Skeletal muscle satellite cell (primary cell): Measurements from ENCODE around the gene GOLGA2.
A peak's percentile ranks its signal among the peaks of the same experiment; 100 is the strongest.
"Not testable (repeated sequence)": the region's sequence is repeated elsewhere in the genome, so short reads cannot be mapped to it uniquely, and the experiment has no call there.

Experiments
- H3K27me3 ChIP-seq: 2 replicates; pipeline ENCODE4 v1.7.0; 2013; ENCODE audit warnings: low read length; ENCODE audit not compliant: control insufficient read depth, insufficient read depth
- H3K36me3 ChIP-seq: 2 replicates; pipeline ENCODE4 v1.7.0; 2013; ENCODE audit warnings: mild to moderate bottlenecking, control low read depth, low read length; ENCODE audit not compliant: insufficient read depth
- H3K4me1 ChIP-seq: 2 replicates; pipeline ENCODE4 v1.7.0; 2013; ENCODE audit warnings: low read length; ENCODE audit not compliant: control insufficient read depth, insufficient read depth
- H3K4me2 ChIP-seq: 2 replicates; pipeline ENCODE4 v1.7.0; 2013; ENCODE audit warnings: mild to moderate bottlenecking, low read length
- H3K4me3 ChIP-seq: 2 replicates; pipeline ENCODE4 v1.7.0; 2013; ENCODE audit warnings: low read length
- H3K9ac ChIP-seq: 2 replicates; pipeline ENCODE4 v1.7.0; 2013; ENCODE audit warnings: mild to moderate bottlenecking, low read depth, low read length, moderate library complexity
- H3K9me3 ChIP-seq: replicated peaks from 2 replicates; pipeline ENCODE4 v1.7.0; 2013; ENCODE audit warnings: mild to moderate bottlenecking, control low read depth, low read length

Gene GOLGA2

GRCh38 chr9:128286440-128286839, 10.6 kb upstream of the GOLGA2 start:
- Histone ChIP-seq H3K4me2 (no peak overlapping the region), H3K4me3 (no peak overlapping the region), H3K4me1 (no peaks in the 10 kb centered on the region), H3K9me3 (no peaks in the 10 kb centered on the region), H3K27me3 (no peaks in the 10 kb centered on the region), H3K9ac (no peak overlapping the region), H3K36me3 (peaks cover 18% of the 10 kb centered on the region)

DNA sequence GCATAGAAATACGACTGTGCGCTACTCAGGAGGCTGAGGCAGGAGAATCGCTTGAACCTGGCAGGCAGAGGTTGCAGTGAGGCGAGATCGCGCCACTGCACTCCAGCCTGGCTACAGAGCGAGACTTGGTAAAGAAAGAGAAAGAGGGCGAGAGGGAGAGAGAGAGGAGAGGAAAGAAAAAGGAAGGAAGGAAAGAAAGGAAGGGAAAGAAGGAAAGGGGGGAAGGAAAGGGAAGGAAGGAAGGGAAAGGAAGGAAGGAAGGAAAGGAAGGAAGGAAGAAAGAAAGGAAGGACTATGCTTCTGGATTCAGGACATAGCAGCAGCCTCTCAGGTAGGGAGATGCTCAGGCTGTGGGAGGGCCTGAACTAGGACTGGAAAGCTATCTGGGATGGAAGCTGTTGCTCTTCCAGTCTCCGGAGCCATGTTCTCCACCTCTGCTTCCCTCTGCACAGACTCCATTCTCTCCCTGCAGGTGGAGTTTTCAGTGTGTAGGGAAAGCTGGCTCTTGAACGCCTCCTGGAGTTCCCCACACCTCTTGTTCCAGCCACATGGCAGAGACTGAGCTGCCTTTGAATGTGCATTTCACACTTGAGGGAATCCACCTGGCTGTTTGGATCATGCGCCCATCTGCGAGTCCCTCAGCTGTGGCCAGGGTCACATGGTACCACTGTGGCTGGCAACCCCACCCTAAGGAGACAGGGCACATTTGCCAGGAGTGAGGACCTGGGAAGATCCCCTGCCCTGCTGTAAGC, 9.4 kb upstream of the GOLGA2 start:
- no peak overlapping the region for H3K4me3 ChIP-seq
- no peak overlapping the region for H3K4me2 ChIP-seq
- no peaks in the 10 kb centered on the region for H3K4me1 ChIP-seq
- H3K9me3 ChIP-seq, result no peaks in the 10 kb centered on the region
- H3K36me3 ChIP-seq, result peaks cover 18% of the 10 kb centered on the region
- no peak overlapping the region for H3K9ac ChIP-seq
- no peaks in the 10 kb centered on the region for H3K27me3 ChIP-seq

GRCh38 chr9:128282500-128282899, 6.7 kb upstream of the GOLGA2 start:
- Histone ChIP-seq H3K4me2 (no peak overlapping the region), H3K4me1 (peaks cover under 1% of the 10 kb centered on the region), H3K9ac (no peak overlapping the region), H3K4me3 (no peak overlapping the region), H3K27me3 (no peaks in the 10 kb centered on the region), H3K9me3 (no peaks in the 10 kb centered on the region), H3K36me3 (peaks cover 11% of the 10 kb centered on the region)

DNA sequence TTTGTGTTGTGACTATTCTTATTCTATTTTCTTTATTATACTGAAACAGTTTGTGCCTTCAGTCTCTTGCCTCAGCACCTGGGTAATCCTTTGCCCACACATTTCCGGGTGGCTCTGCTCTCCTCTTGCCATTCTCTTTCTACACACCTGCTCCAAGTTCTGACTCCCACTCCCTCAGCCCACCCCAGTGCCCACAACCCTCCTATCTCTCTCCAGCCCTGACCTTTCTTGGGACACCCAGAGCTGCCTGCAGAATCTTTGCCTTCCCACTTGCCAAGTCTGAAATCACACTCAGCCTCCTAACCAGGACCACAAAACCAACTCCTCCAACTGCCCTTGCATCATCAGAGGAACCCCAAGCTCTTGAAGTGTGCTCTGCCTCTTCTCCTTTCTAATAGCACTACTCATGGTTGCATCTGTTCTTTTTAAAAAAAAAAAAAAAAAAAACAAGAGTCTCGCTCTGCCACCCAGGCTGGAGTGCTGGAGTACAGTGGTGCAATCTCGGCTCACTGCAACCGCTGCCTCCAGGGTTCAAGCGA, 4.3 kb upstream of the GOLGA2 start:
- Histone ChIP-seq H3K36me3 (no peaks in the 10 kb centered on the region), H3K27me3 (no peaks in the 10 kb centered on the region), H3K9me3 (no peaks in the 10 kb centered on the region), H3K9ac (no peak overlapping the region), H3K4me1 (peaks cover 8% of the 10 kb centered on the region), H3K4me3 (no peak overlapping the region), H3K4me2 (no peak overlapping the region)

DNA sequence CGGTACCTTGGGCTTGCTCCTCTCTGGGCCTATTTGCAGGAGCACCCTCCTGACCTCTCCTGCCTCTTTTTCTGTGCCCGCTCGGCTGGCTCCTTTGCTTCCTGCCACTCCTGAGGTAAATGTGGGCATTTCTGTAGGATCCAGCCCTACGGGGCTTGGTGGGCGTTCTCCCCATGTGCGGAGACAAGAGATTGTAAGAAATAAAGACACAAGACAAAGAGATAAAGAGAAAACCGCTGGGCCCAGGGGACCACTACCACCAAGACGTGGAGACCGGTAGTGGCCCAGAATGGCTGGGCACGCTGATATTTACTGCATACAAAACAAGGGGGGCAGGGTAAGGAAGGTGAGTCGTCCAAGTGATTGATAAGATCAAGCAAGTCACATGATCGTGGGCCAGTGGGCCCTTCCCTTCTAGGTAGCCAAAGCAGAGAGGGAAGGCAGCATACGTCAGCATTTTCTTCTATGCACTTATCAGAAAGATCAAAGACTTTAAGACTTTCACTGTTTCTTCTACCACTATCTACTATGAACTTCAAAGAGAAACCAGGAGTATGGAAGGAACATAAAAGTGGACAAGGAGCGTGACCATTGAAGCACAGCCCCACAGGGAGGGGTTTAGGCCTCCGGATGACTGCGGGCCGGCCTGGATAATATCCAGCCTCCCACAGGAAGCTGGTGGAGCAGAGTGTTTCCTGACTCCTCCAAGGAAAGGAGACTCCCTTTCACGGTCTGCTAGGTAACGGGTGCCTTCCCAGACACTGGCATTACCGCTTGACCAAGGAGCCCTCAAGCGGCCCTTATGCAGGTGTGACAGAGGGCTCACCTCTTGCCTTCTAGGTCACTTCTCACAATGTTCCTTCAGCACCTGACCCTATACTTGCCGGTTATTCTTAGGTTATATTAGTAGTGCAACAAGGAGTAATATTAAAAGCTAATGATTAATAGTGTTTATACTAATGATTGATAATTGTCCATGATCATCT, 3.6 kb upstream of the GOLGA2 start:
- not testable (repeated sequence) for H3K4me2 ChIP-seq, H3K36me3 ChIP-seq, H3K9ac ChIP-seq, H3K9me3 ChIP-seq, H3K4me3 ChIP-seq, H3K27me3 ChIP-seq
- peaks cover 12% of the 10 kb centered on the region for H3K4me1 ChIP-seq

DNA sequence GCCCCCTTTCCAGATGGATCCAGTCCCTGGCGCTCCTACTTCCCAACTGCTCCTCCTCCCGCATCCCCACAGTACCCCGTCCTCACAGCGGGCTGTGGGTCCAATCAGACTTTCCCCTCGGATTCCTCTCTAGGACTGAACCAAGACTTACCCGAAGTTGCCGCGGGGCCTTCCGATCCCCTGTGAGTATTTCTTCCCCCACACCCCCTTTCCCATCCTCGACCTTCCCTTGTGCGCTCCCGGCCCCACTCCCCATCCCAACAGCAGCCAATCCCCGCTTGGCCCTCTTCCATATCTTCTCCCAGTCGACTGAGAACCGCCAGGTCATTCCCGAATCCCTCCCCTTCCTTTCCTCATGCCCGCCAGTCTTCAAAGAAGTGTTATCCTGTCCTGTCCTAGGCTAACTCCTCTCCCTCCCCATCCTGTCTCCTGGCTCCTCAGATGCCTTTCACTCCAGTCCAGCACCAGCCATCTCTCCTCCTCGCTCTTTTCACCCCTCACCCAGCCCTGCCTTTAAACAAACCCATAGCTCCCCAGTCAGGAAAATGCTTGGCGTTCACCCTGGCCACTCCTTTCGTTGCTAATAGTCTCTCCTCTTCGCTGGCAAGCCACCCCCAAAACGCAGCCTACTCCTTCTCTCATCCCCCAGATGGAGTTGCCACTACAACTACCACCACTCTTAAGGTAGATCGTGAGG, 915 bp upstream of the GOLGA2 start:
- Histone ChIP-seq H3K9ac (peak overlapping the region; percentile 93), H3K4me1 (peaks cover 18% of the 10 kb centered on the region), H3K4me2 (peak overlapping the region; percentile 97), H3K4me3 (peak overlapping the region; percentile 90), H3K9me3 (no peaks in the 10 kb centered on the region), H3K27me3 (no peaks in the 10 kb centered on the region), H3K36me3 (peaks cover 17% of the 10 kb centered on the region)

DNA sequence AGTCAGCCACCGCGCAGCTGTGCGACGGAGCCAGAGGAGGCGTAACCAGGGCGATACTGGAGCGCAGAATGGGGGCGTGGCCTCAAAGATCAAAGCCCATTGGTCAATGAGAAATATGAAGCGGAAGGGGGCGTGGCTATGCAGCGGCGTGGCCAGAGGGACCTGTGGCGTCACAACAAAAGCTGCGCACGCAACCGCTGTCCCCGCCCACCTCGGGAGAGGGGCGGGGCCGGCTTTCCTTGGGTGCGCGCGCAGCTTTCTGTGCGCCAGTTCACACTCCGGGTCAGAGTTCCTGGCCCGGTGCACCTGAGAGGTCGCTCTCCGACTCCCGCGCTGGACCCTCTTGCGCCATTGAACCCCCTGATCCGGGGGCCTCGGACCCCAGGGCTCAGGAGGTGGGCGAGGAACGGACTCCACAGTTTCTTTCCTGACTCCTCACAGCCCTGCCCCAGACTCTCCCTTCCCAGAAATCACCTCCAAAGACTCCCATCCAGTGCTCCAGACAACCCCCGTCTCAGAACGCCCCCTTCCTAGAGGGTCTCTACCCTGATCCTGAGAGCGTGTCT, 284 bp upstream of the GOLGA2 start, which contains the start of gene SWI5:
Gene SWI5, plus strand, starts transcription at position 269 of the 566 bp plus-strand sequence.
- peak within 1 kb of the TSS; percentile 99 for H3K9ac ChIP-seq
- H3K4me1 ChIP-seq, result peaks cover 18% of the 10 kb centered on the region
- no peaks in the 10 kb centered on the region for H3K27me3 ChIP-seq
- H3K4me2 ChIP-seq, result peak within 1 kb of the TSS; percentile 98
- peak within 1 kb of the TSS; percentile 90 for H3K4me3 ChIP-seq
- H3K9me3 ChIP-seq, result no peaks in the 10 kb centered on the region
- H3K36me3 ChIP-seq, result peaks cover 23% of the 10 kb centered on the region

GRCh38 chr9:128274245-128274644, 1.6 kb downstream of the GOLGA2 start:
- H3K4me1 ChIP-seq, result peaks cover 18% of the 10 kb centered on the region
- H3K4me3 ChIP-seq, result peak overlapping the region; percentile 85
- H3K9me3 ChIP-seq, result no peaks in the 10 kb centered on the region
- H3K27me3 ChIP-seq, result no peaks in the 10 kb centered on the region
- peaks cover 37% of the 10 kb centered on the region for H3K36me3 ChIP-seq
- peak overlapping the region; percentile 98 for H3K4me2 ChIP-seq
- H3K9ac ChIP-seq, result peak overlapping the region; percentile 99

DNA sequence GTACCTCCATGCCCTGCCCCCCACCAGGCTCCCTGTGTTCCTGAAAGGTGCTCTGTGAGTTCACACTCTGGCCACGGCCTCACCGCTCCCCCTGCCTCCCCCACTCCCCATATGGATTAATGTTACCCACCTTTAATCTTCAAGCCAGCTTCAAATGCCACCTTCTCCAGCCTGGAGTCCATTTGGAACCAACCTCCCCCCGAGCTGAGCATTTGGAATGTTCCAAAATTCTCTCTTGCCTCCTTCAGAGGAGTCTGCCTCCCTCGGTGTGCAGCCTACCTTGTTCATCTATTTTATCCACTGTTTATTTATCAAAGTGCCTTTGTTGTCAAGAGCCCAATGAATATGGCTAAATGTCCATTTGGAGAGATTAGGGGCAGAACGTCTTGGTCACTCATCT, 4.3 kb downstream of the GOLGA2 start:
- Histone ChIP-seq H3K36me3 (peaks cover 63% of the 10 kb centered on the region), H3K9me3 (no peaks in the 10 kb centered on the region), H3K4me1 (peaks cover 10% of the 10 kb centered on the region), H3K27me3 (no peaks in the 10 kb centered on the region), H3K4me3 (no peak overlapping the region), H3K4me2 (no peak overlapping the region), H3K9ac (no peak overlapping the region)

DNA sequence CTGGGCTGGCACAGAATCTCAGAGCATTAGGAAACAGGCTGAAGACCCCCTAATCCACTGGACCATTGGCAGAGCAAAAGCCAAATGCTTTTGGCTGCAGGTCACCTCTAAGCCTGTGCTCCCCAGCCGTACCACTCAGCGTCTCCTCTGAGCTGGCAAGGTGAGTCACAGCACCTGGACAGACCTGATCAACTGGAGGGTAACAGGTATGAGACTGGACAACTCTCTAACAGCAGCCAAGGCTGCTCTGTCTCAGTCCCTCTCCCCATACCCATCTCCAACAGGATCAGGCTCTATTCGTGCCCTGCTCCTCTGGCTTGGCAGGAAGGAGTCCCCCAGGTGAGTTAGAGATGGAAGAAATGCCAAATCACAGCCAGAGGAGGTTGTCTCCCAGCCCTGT, 4.7 kb downstream of the GOLGA2 start:
- H3K4me2 ChIP-seq, result no peak overlapping the region
- H3K4me3 ChIP-seq, result no peak overlapping the region
- no peak overlapping the region for H3K9ac ChIP-seq
- H3K4me1 ChIP-seq, result peaks cover 10% of the 10 kb centered on the region
- no peaks in the 10 kb centered on the region for H3K27me3 ChIP-seq
- H3K36me3 ChIP-seq, result peaks cover 67% of the 10 kb centered on the region
- H3K9me3 ChIP-seq, result no peaks in the 10 kb centered on the region
